Smooth muscle cell (in vitro differentiated cells): ENCODE data around the gene ZNF236. TPM values are rescaled to one million over a fixed set of nuclear protein-coding genes. Genes with fewer than 3 reads are reported as not detected.

ENCODE experiments used
- DNase-seq: peaks from one replicate; lab custom pipeline; 2025; ENCODE audit not compliant: unreplicated experiment; lab: John Stamatoyannopoulos, UW
- H2AFZ ChIP-seq: fragments of 200-600 bp; sonication (generic); 2 replicates; pipeline ENCODE4 v1.6.0; 2016; ENCODE audit warnings: antibody characterized with exemption, low read depth, mild to moderate bottlenecking
- H3F3A ChIP-seq: fragments of 200-600 bp; sonication (generic); 2 replicates; pipeline ENCODE4 v1.6.0; 2017; ENCODE audit warnings: antibody characterized with exemption, low read depth
- H3K27ac ChIP-seq: fragments of 200-600 bp; sonication (generic); 2 replicates; pipeline ENCODE4 v1.5.1; 2016; ENCODE audit warnings: low read depth, mild to moderate bottlenecking
- H3K27me3 ChIP-seq: fragments of 200-600 bp; sonication (generic); 2 replicates; pipeline ENCODE4 v1.6.1; 2016; ENCODE audit warnings: low read depth, mild to moderate bottlenecking
- H3K36me3 ChIP-seq: fragments of 200-600 bp; sonication (generic); 2 replicates; pipeline ENCODE4 v1.5.1; 2016; ENCODE audit warnings: low read depth
- H3K4me1 ChIP-seq: fragments of 200-600 bp; sonication (generic); 2 replicates; pipeline ENCODE4 v1.5.1; 2016; ENCODE audit warnings: low read depth
- H3K4me2 ChIP-seq: fragments of 200-600 bp; sonication (generic); 2 replicates; pipeline ENCODE4 v1.6.0; 2016; ENCODE audit warnings: mild to moderate bottlenecking
- H3K4me3 ChIP-seq: fragments of 200-600 bp; sonication (generic); 2 replicates; pipeline ENCODE4 v1.5.1; 2016; ENCODE audit warnings: mild to moderate bottlenecking
- H3K79me2 ChIP-seq: fragments of 200-600 bp; sonication (generic); 2 replicates; pipeline ENCODE4 v1.6.0; 2016; ENCODE audit warnings: low read depth, mild to moderate bottlenecking
- H3K9ac ChIP-seq: fragments of 200-600 bp; sonication (generic); 2 replicates; pipeline ENCODE4 v1.6.0; 2016; ENCODE audit warnings: low read depth
- H3K9me3 ChIP-seq: fragments of 200-600 bp; sonication (generic); replicated peaks from 2 replicates; pipeline ENCODE4 v1.5.1; 2016; ENCODE audit warnings: low read depth
- H4K20me1 ChIP-seq: fragments of 200-600 bp; sonication (generic); 2 replicates; pipeline ENCODE4 v1.6.0; 2016; ENCODE audit warnings: low read depth
- WGBS: methylation state at CpG from one replicate; pipeline ENCODE4 v1.1.7; 2016; ENCODE audit warnings: low lambda C conversion rate; 5-methylcytosine and 5-hydroxymethylcytosine counted together
- polyA plus RNA-seq: library from polyadenylated mRNA; unstranded; fragments of >200 nt; fragmentation: Nextera tagmentation; extraction: Ambion mirVana; gene quantifications from 2 replicates; pipeline ENCODE4 v1.2.1, GENCODE V29; 2016
- total RNA-seq: library from RNA; depleted of rRNA; stranded (reverse); fragments of >200 nt; gene quantifications from 2 replicates; pipeline ENCODE4 v1.2.3, GENCODE V29; 2014
- TF ChIP-seq, protein P1 (sequence below): fragments of 200-600 bp; sonication (generic); IDR thresholded peaks from 2 replicates; pipeline ENCODE4 v1.5.1; 2017; ENCODE audit warnings: borderline replicate concordance, mild to moderate bottlenecking, antibody characterized with exemption; ENCODE audit not compliant: insufficient read depth, poor library complexity, severe bottlenecking

Gene ZNF236
- total and polyA plus RNA-seq, 2 experiments from 2014 or later = 4.1 to 6.2 TPM

DNA sequence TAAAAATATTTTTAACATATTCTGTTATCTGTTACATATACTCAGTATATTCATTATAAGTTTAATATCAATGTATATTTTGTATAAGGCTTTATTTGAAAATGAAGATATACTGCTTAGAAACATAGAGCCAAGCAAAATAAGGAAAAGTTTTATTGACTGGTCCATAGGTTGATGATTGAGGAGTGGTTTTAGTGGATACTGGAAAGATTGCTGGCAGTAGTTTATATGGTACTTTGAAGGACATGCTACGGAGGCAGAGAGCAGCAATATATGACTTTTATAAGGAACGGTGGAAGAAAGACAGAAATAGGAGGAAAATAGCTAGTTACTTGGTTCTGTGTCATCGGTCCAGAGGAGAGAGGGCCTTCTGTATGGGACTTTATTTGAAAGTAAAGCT is 92.4 kb downstream of the ZNF236 start:
- Histone ChIP-seq H3K27me3 (no peaks in the 10 kb centered on the region), H3K9me3 (no peaks in the 10 kb centered on the region), H3K4me2 (no peak overlapping the region), H4K20me1 (no peaks in the 10 kb centered on the region), H3K27ac (no peak overlapping the region), H3K4me1 (no peaks in the 10 kb centered on the region), H3K4me3 (no peak overlapping the region), H3K36me3 (peaks cover 11% of the 10 kb centered on the region), H3K79me2 (no peaks in the 10 kb centered on the region), H3K9ac (no peak overlapping the region), H2AFZ (no peak overlapping the region), H3F3A (no peaks in the 10 kb centered on the region)
- no peak for DNase-seq
- TF ChIP-seq, protein P1, sequence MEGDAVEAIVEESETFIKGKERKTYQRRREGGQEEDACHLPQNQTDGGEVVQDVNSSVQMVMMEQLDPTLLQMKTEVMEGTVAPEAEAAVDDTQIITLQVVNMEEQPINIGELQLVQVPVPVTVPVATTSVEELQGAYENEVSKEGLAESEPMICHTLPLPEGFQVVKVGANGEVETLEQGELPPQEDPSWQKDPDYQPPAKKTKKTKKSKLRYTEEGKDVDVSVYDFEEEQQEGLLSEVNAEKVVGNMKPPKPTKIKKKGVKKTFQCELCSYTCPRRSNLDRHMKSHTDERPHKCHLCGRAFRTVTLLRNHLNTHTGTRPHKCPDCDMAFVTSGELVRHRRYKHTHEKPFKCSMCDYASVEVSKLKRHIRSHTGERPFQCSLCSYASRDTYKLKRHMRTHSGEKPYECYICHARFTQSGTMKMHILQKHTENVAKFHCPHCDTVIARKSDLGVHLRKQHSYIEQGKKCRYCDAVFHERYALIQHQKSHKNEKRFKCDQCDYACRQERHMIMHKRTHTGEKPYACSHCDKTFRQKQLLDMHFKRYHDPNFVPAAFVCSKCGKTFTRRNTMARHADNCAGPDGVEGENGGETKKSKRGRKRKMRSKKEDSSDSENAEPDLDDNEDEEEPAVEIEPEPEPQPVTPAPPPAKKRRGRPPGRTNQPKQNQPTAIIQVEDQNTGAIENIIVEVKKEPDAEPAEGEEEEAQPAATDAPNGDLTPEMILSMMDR = no peak
- 44% methylated on average over 3 of the region's 3 CpGs for whole genome bisulfite sequencing

DNA sequence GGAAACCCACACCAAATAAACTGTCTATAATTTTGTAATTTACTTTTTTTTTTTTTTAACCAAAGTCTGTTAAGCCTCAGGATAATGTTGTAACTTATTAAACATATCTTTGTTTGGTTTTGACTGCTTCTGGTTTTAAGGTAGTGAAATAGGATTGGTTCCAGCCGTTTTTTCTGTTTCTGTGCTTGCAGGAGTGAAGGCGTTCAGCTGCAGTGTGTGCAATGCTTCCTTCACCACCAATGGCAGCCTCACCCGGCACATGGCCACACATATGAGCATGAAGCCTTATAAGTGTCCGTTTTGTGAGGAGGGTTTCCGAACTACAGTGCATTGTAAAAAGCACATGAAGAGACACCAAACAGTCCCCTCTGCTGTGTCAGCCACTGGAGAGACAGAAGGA is 93.1 kb downstream of the ZNF236 start:
- DNase-seq = no peak
- 61% methylated on average over 5 of the region's 5 CpGs for WGBS

DNA sequence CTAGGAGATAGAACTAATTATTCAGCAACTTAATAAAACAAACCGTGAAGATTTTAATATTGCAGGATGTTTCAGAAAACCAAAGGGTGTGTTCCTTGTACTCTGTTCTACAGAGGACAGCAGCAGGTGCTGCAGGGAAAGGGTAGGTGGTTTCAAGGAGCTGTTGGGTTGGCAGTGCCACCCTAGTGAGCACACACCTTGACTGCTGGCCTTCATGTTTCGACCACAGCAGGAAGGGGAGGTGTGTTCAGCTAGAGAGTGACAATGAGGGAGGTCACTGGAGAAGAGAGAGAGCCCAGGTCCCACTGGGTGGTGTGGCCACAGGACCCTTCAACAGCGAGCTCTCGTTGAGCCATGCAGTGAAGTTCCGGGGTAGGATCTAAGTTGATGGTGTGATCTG is 98.6 kb downstream of the ZNF236 start:
- TF ChIP-seq, protein P1 = no peak
- Histone ChIP-seq H3K4me3 (no peak overlapping the region), H3K27ac (no peak overlapping the region), H3K4me2 (no peak overlapping the region), H3K9me3 (no peaks in the 10 kb centered on the region), H2AFZ (no peak overlapping the region), H3F3A (no peaks in the 10 kb centered on the region), H3K79me2 (no peaks in the 10 kb centered on the region), H3K27me3 (no peaks in the 10 kb centered on the region), H4K20me1 (peaks cover 4% of the 10 kb centered on the region), H3K4me1 (no peaks in the 10 kb centered on the region), H3K9ac (no peak overlapping the region), H3K36me3 (peaks cover 15% of the 10 kb centered on the region)
- 95% methylated on average over 5 of the region's 5 CpGs for WGBS
- no peak for DNase-seq

More for the DNA sequence above, 93.1 kb downstream of the ZNF236 start:
- H3K36me3 ChIP-seq = peaks cover 11% of the 10 kb centered on the region
- no peak overlapping the region for H3K27ac ChIP-seq
- H2AFZ ChIP-seq = no peak overlapping the region
- H4K20me1 ChIP-seq = no peaks in the 10 kb centered on the region
- no peaks in the 10 kb centered on the region for H3K79me2 ChIP-seq
- H3K9me3 ChIP-seq = no peaks in the 10 kb centered on the region
- TF ChIP-seq, protein P1 = no peak
- no peaks in the 10 kb centered on the region for H3K27me3 ChIP-seq
- no peak overlapping the region for H3K9ac ChIP-seq
- no peaks in the 10 kb centered on the region for H3K4me1 ChIP-seq
- H3F3A ChIP-seq = no peaks in the 10 kb centered on the region
- no peak overlapping the region for H3K4me3 ChIP-seq
- no peak overlapping the region for H3K4me2 ChIP-seq

DNA sequence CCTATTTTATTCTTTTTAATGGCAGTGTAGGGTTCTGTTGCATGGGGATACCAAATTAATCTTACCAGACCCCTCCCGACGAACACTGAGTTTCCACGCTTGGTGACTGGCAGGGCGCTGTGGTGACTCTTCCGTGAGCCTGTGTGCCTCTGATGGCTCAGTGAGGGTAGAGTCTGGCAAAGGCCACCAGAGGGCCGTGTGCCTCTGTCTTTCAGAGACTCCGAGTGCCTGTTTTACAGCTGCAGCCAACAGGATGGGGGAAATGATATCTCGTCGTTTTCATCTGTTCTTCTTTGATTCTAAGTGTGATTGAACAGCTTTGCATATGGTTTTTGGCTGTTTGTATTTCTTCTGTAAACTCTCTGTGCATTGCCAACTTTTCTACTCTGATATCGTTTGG is 99.8 kb downstream of the ZNF236 start:
- 53% methylated on average over 10 of the region's 10 CpGs for WGBS
- no peaks in the 10 kb centered on the region for H3K79me2 ChIP-seq
- peaks cover 13% of the 10 kb centered on the region for H3K36me3 ChIP-seq
- TF ChIP-seq, protein P1 = peak; percentile 42
- no peaks in the 10 kb centered on the region for H3K27me3 ChIP-seq
- H2AFZ ChIP-seq = no peak overlapping the region
- H3K9ac ChIP-seq = no peak overlapping the region
- no peak overlapping the region for H3K4me3 ChIP-seq
- H3F3A ChIP-seq = no peaks in the 10 kb centered on the region
- H4K20me1 ChIP-seq = peaks cover 10% of the 10 kb centered on the region
- no peaks in the 10 kb centered on the region for H3K4me1 ChIP-seq
- no peak overlapping the region for H3K4me2 ChIP-seq
- no peak for DNase-seq
- H3K27ac ChIP-seq = no peak overlapping the region
- H3K9me3 ChIP-seq = no peaks in the 10 kb centered on the region
